ENCODE results near the gene TPM1.
"Not testable (repeated sequence)": the region's sequence is repeated elsewhere in the genome, so short reads cannot be mapped to it uniquely, and the experiment has no call there.

TPM1 gene

DNA sequence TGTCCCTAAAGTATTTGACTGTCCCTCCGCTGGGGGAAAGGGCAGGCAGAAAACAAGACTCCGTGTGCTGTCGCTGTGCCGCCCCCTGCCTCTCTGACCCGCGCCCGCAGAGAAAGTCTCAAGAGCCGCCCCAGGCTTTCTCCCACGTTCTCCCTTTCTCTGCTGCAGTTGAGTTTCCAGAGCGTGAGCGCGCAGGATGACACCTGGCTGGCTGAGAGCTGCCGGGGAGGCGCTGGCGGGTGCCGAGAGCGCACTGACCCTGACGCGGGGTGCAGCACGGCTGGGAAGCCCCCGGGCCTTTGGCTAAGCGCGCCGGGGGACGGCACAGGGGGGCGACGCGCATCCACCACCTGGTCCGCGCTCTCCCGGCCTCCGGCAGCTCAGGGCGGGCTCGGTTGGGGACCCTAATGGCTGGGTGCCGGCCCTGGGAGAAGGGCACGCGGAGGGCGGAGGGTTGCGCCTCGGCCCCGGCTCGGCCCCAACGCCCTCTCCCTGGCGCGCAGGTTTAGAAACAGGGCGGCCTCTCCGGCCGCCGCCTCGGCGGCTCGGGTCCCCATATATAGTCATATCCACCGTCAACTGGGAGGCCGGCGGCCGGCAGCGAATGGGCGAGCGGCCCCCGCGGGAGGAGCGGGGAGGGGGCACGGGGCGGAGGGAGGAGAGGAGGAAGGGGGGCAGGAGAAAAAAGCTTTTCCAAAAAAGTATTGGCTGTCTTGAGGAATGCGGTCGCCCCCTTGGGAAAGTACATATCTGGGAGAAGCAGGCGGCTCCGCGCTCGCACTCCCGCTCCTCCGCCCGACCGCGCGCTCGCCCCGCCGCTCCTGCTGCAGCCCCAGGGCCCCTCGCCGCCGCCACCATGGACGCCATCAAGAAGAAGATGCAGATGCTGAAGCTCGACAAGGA is at the start of gene TPM1:
Gene TPM1 (plus strand): TSS at position 774 of the 903 bp plus-strand sequence. CDS start 83 bp downstream, at position 857.
- DNase-seq (ENCODE audit: low read depth in 2 of 2): peak; percentile 91 to 93

DNA sequence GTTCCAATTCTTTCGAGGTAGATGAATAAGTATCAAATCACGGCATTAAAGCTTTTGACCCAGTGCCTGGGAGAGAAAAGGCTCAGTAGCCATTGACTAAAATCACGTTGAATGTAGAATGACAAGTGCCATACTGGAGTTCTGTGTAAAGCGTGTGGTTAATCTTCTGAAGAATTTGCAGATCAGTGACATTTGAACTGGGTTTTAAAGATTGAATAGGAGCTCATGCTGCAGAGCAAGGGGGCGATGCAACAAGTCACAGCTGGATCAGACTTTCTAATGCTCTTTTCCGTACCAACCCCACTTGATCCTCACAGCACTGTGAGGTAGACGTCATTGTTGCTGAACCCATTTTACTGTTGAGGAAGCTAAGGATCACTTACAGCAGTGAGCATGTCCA is 49.5 kb upstream of the TPM1 start:
- no peak for DNase-seq (ENCODE audit: low read depth in 2 of 2)

DNA sequence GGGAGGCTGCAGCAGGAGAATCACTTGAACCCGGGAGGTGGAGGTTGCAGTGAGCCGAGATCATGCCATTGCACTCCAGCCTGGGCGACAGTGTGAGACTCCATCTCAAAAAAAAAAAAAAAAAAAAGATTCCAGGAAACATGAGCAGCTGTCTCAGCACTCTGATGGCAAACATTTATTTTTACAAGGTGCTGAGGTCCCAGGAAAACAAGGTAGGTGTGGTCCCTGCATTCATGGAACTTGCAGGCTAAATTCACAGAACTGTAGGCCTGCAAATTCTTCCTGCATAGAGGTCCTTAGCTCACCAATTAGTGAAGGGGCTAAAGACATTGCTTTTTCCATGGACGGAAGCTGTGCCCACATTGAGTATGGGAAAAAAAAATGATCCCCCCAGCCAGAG is 48.9 kb upstream of the TPM1 start:
- DNase-seq (ENCODE audit: low read depth in 2 of 2): not testable (repeated sequence)

DNA sequence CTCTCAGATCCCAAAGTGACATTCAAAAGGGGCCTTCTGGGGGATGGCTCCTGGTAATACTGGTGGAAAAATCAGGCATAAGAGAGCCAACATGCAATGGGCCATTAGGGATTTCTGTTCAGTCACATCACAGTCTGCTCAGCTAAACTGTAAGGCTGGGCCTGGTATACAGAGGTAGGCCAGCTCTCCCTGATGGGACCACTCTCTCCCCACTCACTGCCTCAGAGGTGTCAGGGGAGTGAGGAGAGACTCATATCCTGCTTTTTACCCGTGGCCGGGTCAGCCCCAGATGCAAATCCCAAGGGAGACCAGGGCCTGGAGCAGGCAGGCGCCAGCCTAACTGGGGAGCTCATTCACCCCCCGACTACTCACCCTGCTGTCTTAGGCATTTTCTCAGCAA is 48.1 kb upstream of the TPM1 start:
- no peak for DNase-seq (ENCODE audit: low read depth in 2 of 2)

DNA sequence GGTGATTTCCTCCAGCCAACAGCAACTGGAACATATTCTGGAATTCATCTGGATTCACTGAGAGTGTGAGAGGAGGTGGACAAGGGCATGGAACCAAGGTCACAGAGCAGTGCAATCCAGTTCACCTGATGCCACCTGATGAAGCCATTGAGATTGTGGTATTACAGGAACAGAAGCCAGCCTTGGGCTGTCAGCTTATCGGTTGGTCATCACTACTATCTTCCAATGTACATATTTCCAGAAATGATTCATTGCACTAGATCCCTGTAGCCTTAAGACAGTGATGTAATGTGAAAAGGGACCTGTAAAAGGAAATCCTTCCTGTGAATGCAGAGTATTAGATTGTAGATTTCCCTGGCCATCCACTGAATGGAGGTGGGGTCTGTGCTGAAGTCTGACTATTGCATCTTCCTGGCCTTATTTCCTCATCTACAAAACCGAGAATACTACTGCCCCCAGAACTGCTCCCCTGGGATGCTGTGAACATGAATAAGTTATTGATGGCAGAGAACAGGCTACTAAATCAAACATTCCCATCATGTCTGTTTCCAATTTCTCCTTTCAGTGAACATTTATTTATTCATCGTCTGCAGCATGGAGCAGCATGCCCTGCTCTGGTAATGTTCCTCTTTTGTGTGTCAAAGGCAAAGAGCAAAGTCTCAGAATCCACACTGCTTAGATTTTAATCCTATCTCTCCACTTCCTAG is 47.4 kb upstream of the TPM1 start:
- DNase-seq (ENCODE audit: low read depth in 2 of 2): peak; percentile 93 to 94

DNA sequence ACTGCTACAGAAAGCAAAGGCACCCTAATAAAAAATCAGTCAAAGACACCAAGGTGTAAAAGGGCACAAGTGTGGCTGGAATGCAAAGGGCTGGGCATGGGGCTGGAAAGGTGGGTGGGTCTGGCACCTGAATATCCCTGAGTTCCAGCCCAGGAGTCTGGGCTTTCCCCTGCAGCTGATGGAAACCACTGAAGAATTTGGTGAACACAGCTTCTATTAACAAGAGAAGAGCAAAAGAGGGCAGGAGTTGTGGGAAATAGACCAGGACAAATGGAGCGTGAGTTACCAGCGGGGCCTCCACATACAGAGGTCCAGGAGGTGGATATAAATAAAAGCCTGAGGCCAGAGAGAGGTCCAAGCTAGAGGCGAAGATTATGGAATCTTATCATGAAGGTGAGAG is 45.1 kb upstream of the TPM1 start:
- no peak for DNase-seq (ENCODE audit: low read depth in 2 of 2)

DNA sequence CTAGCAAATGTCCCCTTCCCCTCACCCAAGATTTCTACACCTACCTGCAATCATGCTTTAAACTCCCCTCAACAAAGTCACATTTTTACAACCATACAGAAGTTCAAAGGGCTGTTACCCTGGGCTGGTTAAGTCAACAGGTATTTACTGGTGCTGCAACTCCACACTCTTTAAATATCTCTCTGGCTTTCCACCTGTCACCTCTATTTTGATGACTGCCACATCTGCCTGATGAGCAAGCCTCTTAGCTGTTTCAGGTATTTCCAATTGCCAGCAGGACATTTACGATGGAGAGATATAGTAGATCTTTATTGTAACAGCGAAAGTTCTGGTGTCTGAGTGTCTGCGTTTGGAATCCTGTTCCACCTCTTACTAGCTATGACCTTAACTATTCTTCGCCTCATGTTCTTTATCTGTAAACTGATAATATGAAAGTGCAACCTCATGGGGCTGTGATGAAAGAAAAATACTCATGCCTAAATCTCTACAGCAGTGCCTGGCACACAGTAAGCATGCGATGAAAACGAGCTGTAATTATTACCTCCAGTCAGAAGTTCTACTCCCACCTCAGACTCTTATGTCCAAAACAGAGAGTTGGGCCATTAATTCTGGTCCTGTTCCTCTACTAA is 44.2 kb upstream of the TPM1 start:
- DNase-seq (ENCODE audit: low read depth in 2 of 2): no peak

DNA sequence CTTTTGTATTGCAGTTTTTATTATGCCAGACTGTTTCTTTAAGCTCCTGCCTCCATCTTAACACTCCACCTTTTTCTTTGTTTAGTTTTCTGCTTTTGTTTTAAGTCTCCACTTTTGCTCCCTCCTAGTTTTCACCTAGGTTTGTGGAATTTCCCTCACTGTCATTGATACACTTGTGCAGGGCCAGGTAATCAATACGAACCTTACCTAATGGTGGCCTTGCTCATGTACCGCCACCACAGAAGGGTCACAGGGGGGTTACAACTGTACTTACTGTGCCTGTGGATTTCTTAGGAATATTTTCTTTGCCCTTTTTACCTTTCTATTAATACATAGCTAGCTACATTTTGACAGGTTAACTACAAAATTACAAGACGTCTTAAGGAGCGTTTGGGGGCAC is 43.4 kb upstream of the TPM1 start:
- DNase-seq (ENCODE audit: low read depth in 2 of 2): no peak

DNA sequence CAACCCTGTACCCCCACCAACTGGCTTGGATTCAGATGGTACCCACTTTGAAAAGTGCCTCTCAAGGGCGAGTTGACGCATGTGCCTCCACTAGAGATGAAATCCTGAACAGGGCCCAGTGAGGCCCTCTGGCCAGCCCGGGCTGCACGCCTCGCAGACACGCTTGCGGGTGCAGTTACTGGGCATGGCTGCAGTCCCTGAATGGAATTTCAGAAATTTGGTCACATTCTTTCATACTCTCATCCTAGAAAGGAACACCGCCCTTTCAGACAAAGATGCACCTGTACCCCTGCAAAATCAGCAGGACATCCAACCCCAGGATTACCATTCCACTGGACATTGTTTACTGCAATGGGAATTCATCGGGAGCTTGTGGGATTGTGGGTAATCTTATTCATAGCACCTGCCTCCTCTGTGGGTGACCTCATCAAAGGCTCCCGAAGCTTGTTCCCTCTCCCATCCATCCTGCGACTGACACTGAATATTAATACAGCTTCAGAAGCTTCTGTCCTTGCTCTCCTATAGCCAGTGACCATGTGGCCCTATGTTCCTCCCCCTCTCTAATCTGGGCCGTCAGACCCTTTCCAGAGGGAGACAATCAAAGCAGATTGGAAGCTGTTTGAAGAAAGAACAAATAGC is 42.5 kb upstream of the TPM1 start:
- DNase-seq (ENCODE audit: low read depth in 2 of 2): no peak

DNA sequence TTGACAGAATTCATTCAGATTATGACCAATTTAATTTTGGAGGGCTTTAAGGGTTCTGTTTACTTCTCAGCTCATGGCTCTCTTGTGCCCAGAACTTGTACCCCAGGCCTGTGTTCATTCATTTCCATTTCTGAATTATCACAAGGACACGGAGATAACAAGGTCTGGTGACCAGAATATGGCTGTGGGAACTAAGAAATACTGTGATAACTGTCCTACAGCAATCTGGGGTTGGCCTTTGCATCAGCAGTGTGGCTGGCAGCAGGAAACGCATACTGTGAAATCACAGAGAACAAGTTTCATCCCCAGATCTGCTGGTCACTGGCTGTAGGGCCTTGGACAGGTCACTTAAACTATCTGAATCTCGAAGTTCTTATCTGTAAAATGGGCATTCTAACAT is 41.8 kb upstream of the TPM1 start:
- no peak for DNase-seq (ENCODE audit: low read depth in 2 of 2)

DNA sequence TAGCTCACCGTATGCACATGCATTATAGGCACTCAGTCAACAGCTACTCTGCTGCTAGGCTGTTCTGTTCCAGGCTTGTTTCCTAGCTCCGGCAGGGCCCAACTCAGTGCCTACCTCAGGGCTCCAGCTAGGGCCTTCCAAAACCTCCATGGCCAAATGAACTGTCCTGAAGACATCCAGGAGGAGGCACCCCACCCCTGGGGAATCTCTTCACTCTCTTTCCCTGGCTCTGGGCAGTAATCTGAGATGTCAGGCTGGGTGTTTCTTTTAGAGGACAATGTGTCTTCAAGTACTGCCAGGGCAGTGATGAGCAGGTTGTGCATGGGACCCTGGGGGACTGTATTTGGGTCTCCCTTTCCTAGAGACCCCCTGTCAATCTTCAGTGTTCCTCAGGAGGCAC is 38.3 kb upstream of the TPM1 start:
- DNase-seq (ENCODE audit: low read depth in 2 of 2): no peak

DNA sequence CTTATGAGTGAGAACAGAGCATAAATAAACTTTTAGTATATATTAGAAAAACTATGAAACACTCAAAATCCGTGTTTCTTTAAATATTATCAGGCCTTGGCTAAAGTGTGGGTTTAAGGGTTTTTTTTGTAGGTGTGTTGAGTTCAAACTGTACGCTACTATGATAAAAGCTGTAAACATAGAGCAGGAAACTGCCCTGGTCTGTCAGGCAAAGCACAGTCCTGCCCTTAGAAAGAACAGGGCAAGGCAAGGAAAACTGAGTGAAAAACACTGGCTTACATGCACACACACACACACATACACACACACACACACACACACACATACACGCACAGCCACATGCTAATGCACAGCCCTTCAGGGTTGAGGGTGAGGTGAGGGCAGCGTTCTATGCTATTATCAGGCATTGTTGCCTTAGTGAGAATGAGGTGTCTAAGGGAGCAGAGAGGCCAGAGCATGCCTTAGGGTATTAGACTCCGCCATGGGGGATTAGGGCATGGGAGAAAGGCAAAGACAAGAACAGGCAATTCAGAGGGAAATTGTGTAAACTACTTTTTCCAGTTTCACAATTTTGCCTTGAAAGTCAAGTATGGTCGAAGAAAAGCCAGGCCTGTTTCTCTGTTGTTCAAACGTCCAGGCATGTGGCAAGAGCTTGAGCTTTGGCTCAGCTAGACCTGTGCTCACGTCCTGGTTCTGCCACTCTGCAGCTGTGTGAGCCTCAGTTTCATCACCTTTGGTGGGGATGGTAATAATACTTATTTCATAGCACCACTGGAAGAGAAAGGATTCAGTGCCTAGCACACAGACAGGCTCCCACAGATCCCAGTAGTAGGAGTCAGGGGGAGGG is 36.3 kb upstream of the TPM1 start:
- no peak for DNase-seq (ENCODE audit: low read depth in 2 of 2)

DNA sequence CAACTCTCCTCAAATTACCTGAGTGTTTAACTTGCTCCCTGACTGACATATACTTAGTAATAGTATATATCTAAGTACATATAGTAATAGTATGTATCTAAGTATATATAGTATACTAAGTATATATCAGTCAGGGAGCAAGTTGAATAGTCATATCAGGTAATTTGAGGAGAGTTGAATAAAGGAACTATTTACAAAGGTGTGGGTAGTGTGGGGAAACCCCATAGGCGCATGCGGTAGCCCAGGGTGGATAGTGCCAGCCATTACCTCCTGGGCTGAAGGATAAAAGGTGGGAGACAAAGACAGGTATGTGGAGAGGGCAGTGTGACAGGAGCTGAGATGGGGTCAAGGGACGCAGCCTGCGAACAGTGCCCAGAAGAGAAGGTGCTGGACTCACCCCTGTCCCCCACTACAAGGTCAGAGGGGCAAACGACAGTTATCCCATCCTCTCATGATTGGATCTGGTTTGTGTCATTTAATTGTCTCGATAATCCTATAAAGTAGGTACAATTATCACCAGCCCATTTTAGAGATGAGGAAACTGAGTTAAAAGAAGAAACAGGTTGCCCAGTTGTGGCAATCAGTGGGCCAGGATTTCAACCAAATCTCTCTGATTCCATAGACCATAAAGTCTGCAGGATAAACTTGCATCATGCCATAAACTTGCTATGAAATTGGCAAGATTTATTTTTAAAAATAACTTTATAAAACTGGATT is 34.1 kb upstream of the TPM1 start:
- no peak for DNase-seq (ENCODE audit: low read depth in 2 of 2)

DNA sequence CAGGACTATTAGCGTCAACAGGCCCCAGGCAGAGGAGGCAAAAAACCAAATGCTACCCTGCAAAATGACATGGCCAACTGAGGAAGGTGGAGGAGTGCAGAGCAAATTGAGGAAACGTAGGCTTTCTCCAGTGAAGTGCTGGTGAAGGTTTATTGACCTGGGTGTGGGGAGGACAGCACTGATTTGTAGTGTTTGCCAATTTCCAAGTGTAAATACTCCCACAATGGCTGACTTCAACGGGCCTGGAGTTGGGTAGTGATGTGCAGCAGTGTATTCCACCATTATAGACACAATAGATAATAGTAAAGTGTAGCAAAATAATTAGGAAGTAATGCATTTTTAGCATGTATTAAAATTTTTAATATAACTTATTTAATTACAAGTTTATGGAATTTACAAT is 32.2 kb upstream of the TPM1 start:
- DNase-seq (ENCODE audit: low read depth in 2 of 2): no peak

DNA sequence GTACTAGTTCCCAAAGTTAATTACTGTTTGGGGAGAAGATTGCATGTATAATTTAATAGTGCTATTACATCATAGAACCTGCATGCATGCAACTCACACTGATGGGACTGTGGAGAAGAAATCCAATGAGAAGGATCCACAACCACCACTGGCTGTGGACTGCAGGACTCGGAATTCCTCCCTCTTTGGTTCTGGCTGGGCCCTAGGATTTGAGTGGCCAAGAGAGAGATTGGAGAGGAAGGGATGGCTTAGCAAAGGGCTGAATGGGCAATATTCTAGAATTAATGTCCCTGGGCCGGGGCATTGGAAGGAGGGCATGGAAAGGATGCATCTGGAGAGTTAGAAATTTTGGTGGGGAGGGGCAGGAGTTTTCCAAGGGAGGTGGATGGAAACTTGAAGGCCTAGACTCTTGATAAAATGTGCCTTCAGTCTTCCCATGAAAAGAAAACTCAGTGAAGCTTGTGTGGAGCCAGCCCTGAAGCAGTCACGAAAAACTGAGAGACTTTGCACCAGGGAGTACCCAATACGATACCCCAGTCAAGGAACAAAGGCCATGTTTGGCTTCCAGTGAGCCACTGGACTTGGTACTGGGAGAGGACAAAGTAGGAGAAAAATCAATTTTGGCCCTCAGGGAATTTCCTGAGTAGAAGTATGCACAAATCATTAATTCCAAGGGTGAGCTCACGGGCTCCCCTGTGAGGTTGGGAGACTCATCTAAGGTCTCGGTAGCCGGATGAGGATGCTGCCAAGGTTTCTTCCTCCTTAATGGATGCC is 31.4 kb upstream of the TPM1 start:
- no peak for DNase-seq (ENCODE audit: low read depth in 2 of 2)

DNA sequence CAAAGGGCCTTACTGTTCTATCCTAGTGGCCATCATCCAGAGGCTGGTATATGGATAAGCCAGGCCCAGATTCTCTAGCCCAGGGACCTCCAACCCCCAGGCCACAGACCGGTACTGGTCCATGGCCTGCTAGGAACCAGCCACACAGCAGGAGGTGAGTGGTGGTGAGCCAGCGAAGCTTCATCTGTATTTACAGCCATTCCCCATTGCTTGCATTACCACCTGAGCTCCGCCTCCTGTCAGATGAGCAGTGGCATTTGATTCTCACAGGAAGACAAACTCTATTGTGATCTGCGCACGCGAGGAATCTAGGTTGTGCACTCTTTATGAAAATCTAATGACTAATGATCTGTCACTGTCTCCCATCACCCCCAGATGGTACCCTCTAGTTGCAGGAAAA is 30.1 kb upstream of the TPM1 start:
- no peak for DNase-seq (ENCODE audit: low read depth in 2 of 2)

DNA sequence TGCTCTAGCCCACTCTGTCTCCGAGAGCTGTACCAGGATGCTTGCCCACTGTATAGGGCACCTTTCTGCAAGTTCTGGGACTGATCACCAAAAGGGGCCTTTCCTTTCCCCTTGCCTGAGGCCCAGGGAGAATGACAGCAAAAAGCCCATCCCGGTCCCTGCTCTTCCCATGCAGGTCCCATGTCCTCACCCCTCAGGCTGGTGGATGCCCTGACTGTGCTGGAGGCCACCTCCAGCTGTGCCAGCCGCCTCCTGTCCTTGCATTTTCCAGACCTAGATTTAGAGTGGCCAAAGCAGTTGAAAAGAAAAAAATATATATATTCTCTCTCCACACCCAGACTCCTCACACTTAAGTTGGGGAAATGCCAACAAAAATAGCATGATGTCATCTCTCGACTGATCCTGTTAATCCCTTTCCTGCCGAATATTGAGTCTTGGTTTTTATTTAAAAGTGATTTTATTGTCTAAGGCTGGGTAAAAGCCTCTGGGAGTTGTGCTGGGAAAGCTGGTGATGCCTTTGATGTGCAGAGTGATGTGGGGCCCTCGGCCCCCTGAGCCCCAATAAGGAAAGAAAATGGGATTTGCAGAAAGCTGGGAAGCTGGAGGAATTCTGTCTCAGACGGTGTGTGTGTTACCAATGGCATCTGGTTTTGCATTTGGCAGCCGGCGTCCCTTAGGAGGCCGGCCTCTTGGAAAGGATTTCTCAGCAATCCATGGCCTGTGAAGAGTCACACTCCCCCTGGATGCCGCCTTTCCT is 29.3 kb upstream of the TPM1 start:
- peak; percentile 83 to 84 for DNase-seq (ENCODE audit: low read depth in 2 of 2)

DNA sequence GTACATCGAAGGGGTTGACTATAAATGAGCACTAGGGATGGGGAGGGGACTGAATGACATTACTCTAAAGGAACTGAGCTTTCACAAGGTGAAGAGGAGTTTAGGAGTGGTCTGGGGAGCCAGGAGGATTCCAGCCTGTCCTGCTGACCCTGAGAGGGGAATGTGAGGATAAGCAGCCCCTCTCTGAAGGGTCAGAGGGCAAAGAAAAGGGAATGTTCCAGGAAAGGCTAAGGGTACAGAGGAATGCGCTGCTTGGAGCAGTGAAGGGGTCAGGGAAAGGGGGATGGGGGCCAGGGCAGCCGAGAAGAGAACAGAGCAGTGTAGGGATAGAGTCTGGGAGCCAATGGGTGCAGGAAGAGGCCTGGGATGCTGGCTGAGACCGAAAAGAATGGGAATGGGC is 28.0 kb upstream of the TPM1 start:
- no peak for DNase-seq (ENCODE audit: low read depth in 2 of 2)

DNA sequence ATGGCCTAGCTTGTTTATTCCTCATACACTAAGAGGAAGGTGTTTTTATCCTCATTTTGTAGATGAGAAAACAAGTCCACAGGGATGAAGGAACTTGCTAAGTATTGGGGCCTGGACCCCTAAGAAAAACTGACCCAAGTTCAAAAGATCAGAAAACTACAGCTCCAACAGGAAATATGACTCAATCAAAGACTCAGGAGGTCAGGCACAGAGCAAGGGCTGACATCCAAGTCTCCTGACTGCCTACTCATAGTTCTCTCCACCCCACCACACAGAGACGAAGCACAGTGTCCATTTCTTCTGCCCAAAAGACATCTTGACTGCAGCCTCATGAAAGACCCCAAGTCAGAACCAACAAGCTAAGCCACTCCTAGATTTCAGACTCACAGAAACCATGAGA is 26.9 kb upstream of the TPM1 start:
- DNase-seq (ENCODE audit: low read depth in 2 of 2): no peak
